ENCODE data around the gene TLR6.

GRCh38 chr4:38860788-38861424, 4.3 kb upstream of the TLR6 start:
- TF ChIP-seq POLR2A (IDR thresholded peaks at IDR 0.05; ENCODE audit: low read length) (no peak), GATA1 (IDR thresholded peaks at IDR 0.05; ENCODE audit: low read depth, low read length) (no peak)
